Measurements from ENCODE around the gene MCUB.

MCUB gene

DNA sequence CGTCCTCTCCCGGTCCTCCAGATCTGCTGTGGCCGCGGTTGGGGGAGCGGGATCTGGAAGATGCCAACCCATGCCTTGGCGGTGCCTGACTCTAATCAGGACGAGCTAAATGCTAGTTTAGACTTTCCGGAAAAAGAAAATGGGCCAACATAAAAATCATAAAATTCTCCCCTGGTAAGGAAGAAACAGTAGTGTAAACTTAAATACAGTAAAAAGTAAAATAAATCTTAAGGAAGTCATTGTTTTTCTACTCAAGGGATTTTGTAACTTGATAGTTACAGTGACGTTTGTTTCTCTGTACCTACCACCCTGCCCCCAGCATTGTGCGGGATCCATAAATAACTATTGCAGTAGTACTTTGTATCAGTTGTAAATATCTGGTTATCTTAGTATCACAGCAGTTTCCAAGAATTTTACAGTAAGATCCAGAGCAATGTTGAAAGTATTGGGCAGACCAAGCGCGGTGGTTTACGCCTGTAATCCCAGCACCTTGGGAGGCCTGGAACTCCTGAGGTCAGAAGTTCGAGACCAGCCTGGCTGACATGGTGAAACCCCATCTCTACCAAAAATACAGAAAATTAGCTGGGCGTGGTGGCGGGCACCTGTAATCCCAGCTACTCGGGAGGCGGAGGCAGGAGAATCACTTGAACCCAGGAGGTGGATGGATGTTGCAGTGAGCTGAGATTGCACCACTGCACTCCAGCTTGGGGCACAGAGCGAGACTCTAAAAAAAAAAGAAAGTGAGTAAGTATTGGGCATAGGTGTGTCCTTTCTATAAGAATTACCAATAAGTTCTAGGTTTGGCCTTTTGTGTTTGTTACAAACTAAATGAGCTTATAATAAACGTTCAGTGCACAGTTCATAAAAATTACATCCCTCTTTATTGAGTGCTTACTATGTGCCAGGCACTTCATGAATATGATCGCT, 170.8 kb downstream of the MCUB start:
- DNase-seq, result no peak

DNA sequence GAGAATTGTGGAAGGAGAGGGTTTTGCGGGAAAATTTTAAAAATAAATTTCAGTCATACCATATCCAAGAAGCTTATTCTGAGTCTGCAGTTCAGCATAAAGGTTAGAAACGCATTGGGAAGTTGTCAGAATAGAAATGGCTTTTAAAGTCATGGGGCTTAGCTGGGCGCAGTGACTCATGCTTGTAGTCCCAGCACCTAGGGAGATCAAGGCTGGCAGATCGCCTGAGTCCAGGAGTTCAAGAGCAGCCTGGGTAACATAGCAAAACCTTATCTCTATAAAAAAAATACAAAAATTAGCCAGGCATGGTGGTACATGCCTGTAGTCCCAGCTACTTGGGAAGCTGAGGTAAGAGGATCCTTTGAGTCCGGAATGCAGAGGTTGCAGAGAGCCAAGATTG, 173.7 kb downstream of the MCUB start:
- DNase-seq, result no peak

- DNase-seq, result no peak
These were observed 175.7 kb downstream of the MCUB start for GRCh38 chr4:109735566-109736365.
